H1 (cell line): ENCODE measurements around the gene PSME4. TPM values are rescaled to one million over a fixed set of nuclear protein-coding genes. Genes with fewer than 3 reads are reported as not detected.

Source experiments
- ASH2L ChIP-seq: fragments of 200-600, 300-600 bp; sonication (generic); IDR thresholded peaks from one replicate; pipeline ENCODE4 v1.7.1; 2017; ENCODE audit warnings: low read length
- BRCA1 ChIP-seq: IDR thresholded peaks from 2 replicates; pipeline ENCODE4 v1.6.1; 2012; ENCODE audit warnings: low read depth, low read length, improper control_type of control experiment
- CHD2 ChIP-seq: IDR thresholded peaks from 2 replicates; pipeline ENCODE4 v1.6.1; 2012; ENCODE audit warnings: low read length, improper control_type of control experiment
- GTF2F1 ChIP-seq: IDR thresholded peaks from 2 replicates; pipeline ENCODE4 v1.6.1; 2012; ENCODE audit warnings: low read depth, low read length, improper control_type of control experiment, borderline replicate concordance
- KDM1A ChIP-seq: fragments of 200-600, 300-600 bp; sonication (generic); IDR thresholded peaks from 2 replicates; pipeline ENCODE4 v1.7.1; 2016; ENCODE audit warnings: mild to moderate bottlenecking, low read length, borderline replicate concordance
- KDM4A ChIP-seq: IDR thresholded peaks from one replicate; pipeline ENCODE4 v1.7.1; 2012; ENCODE audit warnings: low read depth, mild to moderate bottlenecking, moderate library complexity, low read length, inconsistent platforms; ENCODE audit not compliant: severe bottlenecking
- PHF8 ChIP-seq: fragments of 200-600 bp; sonication (generic); conservative IDR thresholded peaks from 2 replicates; pipeline ENCODE4 v1.7.1; 2012; ENCODE audit warnings: low read depth, mild to moderate bottlenecking, inconsistent platforms, low read length, moderate library complexity
- POLR2A ChIP-seq, 2 experiments: IDR thresholded peaks; 1 replicate in 1 of 2; 2 replicates in 1 of 2; pipeline ENCODE4 v1.6.1; 2011; ENCODE audit warnings: low read depth in 2 of 2, low read length in 2 of 2, mild to moderate bottlenecking in 2 of 2; ENCODE audit errors: control extremely low read depth in 1 of 2
- POLR2AphosphoS5 ChIP-seq: IDR thresholded peaks from 2 replicates; pipeline ENCODE4 v1.6.1; 2011; ENCODE audit warnings: low read depth, low read length
- RBBP5 ChIP-seq: IDR thresholded peaks from 2 replicates; pipeline ENCODE4 v1.7.1; 2012; ENCODE audit warnings: low read depth, mild to moderate bottlenecking, inconsistent platforms, low read length, moderate library complexity, borderline replicate concordance
- RNF2 ChIP-seq: fragments of 200-900, 300-1000 bp; sonication (generic); IDR thresholded peaks from 2 replicates; pipeline ENCODE4 v1.7.1; 2016; ENCODE audit warnings: borderline replicate concordance, low read depth, mild to moderate bottlenecking, antibody characterized with exemption, low read length; ENCODE audit not compliant: poor library complexity, severe bottlenecking; ENCODE audit errors: missing control alignments
- SP4 ChIP-seq: IDR thresholded peaks from 2 replicates; pipeline ENCODE4 v1.6.1; 2012; ENCODE audit warnings: low read length, inconsistent platforms
- TAF1 ChIP-seq: IDR thresholded peaks from 2 replicates; pipeline ENCODE4 v1.6.1; 2011; ENCODE audit warnings: mild to moderate bottlenecking, low read depth, low read length
- TAF7 ChIP-seq: optimal IDR thresholded peaks from 2 replicates; pipeline ENCODE3; 2011; ENCODE audit warnings: low read depth, mild to moderate bottlenecking, inconsistent platforms, low read length, moderate library complexity, borderline replicate concordance
- TBP ChIP-seq: IDR thresholded peaks from 2 replicates; pipeline ENCODE4 v1.6.1; 2011; ENCODE audit warnings: low read depth, low read length, improper control_type of control experiment
- TEAD4 ChIP-seq: IDR thresholded peaks from 2 replicates; pipeline ENCODE4 v1.6.1; 2012; ENCODE audit warnings: low read depth, low read length, inconsistent platforms, mixed read lengths
- polyA plus RNA-seq, 7 experiments: library from polyadenylated mRNA; depleted of rRNA in 3 of 7; stranded (reverse) in 5 of 7; unstranded in 2 of 7; fragments of >200 nt in 5 of 7; fragments of 200-250 nt in 2 of 7; gene quantifications; 1 replicate in 5 of 7; 2 replicates in 1 of 7; 4 replicates in 1 of 7; pipeline versions ENCODE4 v1.2.1 to v1.2.3, GENCODE V29; 2011 to 2013; ENCODE audit warnings: missing spikeins in 2 of 7, mixed read lengths in 2 of 7
- total RNA-seq: library from RNA; stranded (reverse); fragmentation: NEBNext Ultra II Directional; extraction: Animal tissue kit (Norgen Biotek cat#: 25700); gene quantifications from 2 replicates; pipeline ENCODE4 v1.2.1, GENCODE V29; 2021
- TF ChIP-seq, protein P1 (sequence below): IDR thresholded peaks from 2 replicates; pipeline ENCODE4 v1.6.1; 2012; ENCODE audit warnings: inconsistent platforms
- TF ChIP-seq, protein P2 (sequence below): IDR thresholded peaks from 2 replicates; pipeline ENCODE4 v1.6.1; 2011; ENCODE audit warnings: low read depth, mild to moderate bottlenecking, low read length; ENCODE audit not compliant: insufficient read depth

PSME4 gene
- total and polyA plus RNA-seq, 2 of the 8 experiments (the other 6 are each of a cell fraction or from before 2014, with no cell fraction given) = 42.2 to 116 TPM

DNA sequence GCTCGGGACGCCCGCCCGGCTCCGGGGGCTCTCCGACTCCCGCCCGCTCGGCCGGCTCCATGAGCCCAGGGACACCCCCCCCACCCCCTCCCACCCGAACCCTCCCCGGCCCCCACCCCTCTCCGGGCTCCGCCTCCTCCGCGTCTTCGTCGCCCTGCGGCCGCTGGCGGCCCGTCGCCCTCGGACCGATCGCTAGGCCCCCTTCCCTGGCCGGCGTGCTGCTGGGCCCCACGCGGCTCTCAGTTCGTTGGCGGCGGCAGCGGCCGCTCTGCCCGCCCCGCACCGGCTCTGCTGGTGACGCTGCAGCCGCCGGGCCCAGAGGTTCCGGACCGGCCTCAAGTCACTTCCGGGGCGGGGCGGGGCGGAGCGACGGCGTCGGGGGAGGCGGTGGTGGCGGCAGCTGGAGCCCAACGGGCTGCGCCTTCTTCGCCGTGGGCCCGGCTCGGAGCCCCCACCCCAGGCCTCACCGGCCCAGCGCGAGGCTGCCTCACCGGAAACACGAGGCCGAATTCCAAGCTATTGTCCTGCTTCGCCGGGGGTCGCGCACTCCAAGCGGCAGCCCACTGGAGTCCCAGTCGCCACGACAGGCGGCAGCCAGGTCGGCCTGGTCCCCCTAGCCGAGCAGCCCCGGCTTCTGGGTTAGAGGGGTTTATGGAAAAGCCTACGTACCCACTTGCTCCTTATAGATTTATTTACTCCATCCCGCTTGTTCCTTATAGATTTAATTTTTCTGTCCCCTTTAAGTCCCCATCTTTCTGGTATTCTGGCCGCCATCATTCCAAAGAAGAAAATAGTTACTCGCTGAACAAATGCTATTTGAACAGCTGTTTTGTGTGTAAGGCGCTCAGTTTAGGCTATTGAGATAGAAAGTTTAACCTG is at the start of gene PSME4 (continued):
- no peak for TF ChIP-seq RNF2
- TF ChIP-seq TAF7 = peak; percentile 70
- peak; percentile 94 for TF ChIP-seq TEAD4
- TF ChIP-seq BRCA1 = no peak
- peak; percentile 78 for TF ChIP-seq PHF8
- TF ChIP-seq, protein P1, sequence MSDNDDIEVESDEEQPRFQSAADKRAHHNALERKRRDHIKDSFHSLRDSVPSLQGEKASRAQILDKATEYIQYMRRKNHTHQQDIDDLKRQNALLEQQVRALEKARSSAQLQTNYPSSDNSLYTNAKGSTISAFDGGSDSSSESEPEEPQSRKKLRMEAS = peak; percentile 98
- TF ChIP-seq POLR2A (IDR thresholded peaks at IDR 0.05; ENCODE audit: control extremely low read depth in 1 of 2, low read depth in 2 of 2, low read length in 2 of 2) = peak; percentile 91 to 96
- no peak for TF ChIP-seq CHD2
- peak; percentile 59 for TF ChIP-seq ASH2L
- TF ChIP-seq, protein P2, sequence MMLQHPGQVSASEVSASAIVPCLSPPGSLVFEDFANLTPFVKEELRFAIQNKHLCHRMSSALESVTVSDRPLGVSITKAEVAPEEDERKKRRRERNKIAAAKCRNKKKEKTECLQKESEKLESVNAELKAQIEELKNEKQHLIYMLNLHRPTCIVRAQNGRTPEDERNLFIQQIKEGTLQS = no peak
- TF ChIP-seq POLR2AphosphoS5 = peak; percentile 87
- TF ChIP-seq KDM4A = peak; percentile 47
- TF ChIP-seq TAF1 = peak; percentile 94
- TF ChIP-seq KDM1A = no peak
- no peak for TF ChIP-seq SP4
- TF ChIP-seq GTF2F1 = peak; percentile 39; the same call in 1 of the 2 replicates
- 0 out of 2 replicates have a peak, but pooled peaks have one; percentile 61 for TF ChIP-seq RBBP5
- peak; percentile 90 for TF ChIP-seq TBP
